GM21786 (cell line): ENCODE measurements around the gene USP34.
"Not testable (repeated sequence)": the region's sequence is repeated elsewhere in the genome, so short reads cannot be mapped to it uniquely, and the experiment has no call there.

Source experiments
- ATAC-seq: cut with Tn5 transposase; IDR thresholded peaks from one replicate; pipeline ENCODE4 v1.9.1; 2021; ENCODE audit not compliant: unreplicated experiment

Gene USP34

GRCh38 chr2:61470965-61471904, at the start of gene USP34:
Gene USP34 (minus strand): TSS chr2:61471087. CDS start chr2:61470692, 395 bp downstream.
- ATAC-seq, result peak; percentile 72

GRCh38 chr2:61520261-61520660, 49.4 kb upstream of the USP34 start:
- ATAC-seq, result no peak

GRCh38 chr2:61512768-61513398, 42.0 kb upstream of the USP34 start:
- ATAC-seq, result no peak

GRCh38 chr2:61510674-61511671, 40.1 kb upstream of the USP34 start:
- ATAC-seq, result no peak

GRCh38 chr2:61504949-61505348, 34.1 kb upstream of the USP34 start:
- no peak for ATAC-seq

GRCh38 chr2:61499060-61499459, 28.2 kb upstream of the USP34 start:
- ATAC-seq, result no peak

GRCh38 chr2:61493523-61493942, 22.6 kb upstream of the USP34 start:
- ATAC-seq, result no peak

- ATAC-seq, result no peak
Measured at GRCh38 chr2:61492476-61492875, 21.6 kb upstream of the USP34 start.

- ATAC-seq, result no peak
Measured at GRCh38 chr2:61485281-61485680, 14.4 kb upstream of the USP34 start.

GRCh38 chr2:61478086-61478485, 7.2 kb upstream of the USP34 start:
- ATAC-seq, result no peak

GRCh38 chr2:61476929-61477589, 6.2 kb upstream of the USP34 start:
- ATAC-seq, result not testable (repeated sequence)

GRCh38 chr2:61471905-61472805, 1.3 kb upstream of the USP34 start:
- ATAC-seq, result no peak

- ATAC-seq, result peak; percentile 19
Measured at GRCh38 chr2:61470122-61470951, 550 bp downstream of the USP34 start.

- ATAC-seq, result no peak
Measured at GRCh38 chr2:61469424-61470121, 1.3 kb downstream of the USP34 start.

- ATAC-seq, result not testable (repeated sequence)
Measured at GRCh38 chr2:61468231-61468630, 2.7 kb downstream of the USP34 start.

- no peak for ATAC-seq
Measured at GRCh38 chr2:61465045-61465444, 5.8 kb downstream of the USP34 start.

- ATAC-seq, result peak; percentile 19
Measured at GRCh38 chr2:61463769-61464475, 7.0 kb downstream of the USP34 start.
